ENCODE results near the gene SRSF2.
"Not testable (repeated sequence)": the region's sequence is repeated elsewhere in the genome, so short reads cannot be mapped to it uniquely, and the experiment has no call there.

SRSF2 gene, protein sequence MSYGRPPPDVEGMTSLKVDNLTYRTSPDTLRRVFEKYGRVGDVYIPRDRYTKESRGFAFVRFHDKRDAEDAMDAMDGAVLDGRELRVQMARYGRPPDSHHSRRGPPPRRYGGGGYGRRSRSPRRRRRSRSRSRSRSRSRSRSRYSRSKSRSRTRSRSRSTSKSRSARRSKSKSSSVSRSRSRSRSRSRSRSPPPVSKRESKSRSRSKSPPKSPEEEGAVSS

DNA sequence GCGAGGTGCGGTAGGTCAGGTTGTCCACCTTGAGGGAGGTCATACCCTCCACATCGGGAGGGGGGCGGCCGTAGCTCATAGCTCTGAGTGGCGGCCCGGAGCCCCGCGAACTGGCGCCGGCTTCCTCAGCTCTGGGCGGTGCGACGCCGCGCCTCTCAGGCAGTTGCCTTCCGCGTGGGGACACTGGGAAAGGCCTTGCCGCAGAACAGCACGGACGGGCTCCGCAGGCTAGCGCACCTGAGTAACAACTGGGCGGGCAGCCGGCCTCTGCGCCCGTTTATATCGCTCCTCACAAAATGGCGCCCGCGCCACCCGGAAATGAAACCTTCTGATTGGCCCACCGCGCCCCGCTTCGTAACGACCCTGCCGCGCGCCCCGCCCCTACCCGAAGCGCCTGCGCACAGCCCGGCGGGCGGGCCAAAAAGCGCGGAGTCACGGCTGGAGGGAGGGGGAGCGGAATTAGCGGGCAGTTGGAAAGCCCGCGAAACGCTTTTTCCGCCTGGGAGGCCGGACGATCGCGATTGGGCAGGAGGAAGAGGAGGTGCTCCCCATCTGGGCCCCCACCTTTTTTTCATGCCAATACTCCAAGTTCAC lies at the start of gene SRSF2:
Gene SRSF2 (minus strand): TSS at position 250 of the 594 bp plus-strand sequence. CDS start 171 bp downstream, at position 79.
- DNase-seq, result peak; percentile 98

DNA sequence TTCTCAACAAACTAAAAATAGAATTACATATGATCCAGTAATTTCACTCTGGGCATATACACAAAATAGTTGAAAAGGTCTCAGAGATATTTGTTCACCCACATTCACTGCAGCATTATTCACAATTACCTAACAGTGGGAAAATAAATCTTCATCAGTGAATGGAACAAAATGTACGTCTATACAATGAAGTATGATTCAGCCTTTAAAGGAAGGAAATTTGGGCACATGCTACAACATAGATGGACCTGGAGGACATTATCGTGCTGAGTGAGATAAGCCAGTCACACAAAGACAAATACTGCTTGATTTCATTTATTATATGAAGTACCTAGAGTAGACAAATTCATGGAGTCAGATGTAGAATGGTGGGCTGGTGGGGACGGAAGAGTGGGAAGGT lies 47.8 kb upstream of the SRSF2 start:
- DNase-seq, result no peak

DNA sequence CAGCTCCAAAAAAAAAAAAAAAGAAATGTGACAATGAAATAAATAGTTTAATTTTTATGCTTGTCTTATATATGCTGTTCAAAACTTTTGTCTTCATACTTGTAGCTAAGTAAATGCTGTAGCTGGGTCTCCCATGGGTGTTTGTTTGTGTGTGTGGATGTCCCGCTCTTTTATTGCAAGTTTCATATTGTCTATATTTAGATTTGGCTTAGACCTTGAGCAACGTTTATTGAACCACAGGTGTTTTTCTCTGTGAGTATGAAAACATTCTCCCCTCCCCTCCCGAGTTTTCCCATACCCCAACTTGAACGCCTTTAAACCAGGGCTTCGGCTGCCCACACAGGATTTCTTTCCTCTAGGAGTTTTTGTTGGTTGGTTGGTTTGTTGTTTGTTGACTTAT lies 46.0 kb upstream of the SRSF2 start:
- no peak for DNase-seq

DNA sequence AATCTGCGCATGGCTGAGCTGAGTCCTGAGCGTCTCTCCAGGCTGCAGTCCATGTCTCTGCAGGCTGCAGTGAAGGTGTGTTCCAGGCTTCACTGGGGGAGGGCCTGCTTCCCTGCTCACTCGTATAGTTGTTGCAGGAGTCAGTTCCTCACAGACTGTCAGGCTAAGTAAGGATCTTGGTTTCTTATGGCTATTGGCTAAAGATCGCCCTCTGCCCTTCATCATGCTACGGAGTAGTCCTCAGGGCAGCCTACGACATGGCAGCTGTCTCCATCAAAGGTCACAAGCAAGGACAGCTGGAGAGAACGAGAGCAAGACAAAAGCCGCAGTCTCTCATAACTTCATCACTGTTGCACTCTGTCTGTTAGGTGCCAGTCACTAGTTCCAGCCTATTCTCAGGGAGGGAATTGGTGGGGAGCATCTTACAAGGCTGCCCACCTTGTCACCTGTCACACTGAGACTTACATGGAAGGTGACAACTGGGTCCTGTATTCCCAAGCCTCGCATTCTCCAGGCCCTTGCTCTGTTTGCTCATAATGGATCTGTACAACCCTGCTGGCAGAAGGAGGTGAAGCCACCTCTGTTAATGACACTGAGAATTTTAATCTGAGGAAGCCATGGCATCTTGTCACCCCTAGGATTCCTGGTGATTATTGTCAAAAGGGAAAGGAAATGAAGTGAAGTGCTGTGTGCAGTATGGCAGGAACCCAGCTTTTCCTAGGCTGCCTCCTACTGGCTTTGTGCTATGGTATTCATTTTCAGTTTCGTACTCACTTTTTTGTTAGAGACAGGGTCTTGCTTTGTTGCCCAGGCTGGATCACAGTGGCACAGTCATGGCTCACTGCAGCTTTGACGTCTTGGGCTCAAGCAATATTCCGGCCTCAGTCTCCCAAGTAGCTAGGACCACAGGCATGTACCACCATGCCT lies 44.2 kb upstream of the SRSF2 start:
- no peak for DNase-seq

DNA sequence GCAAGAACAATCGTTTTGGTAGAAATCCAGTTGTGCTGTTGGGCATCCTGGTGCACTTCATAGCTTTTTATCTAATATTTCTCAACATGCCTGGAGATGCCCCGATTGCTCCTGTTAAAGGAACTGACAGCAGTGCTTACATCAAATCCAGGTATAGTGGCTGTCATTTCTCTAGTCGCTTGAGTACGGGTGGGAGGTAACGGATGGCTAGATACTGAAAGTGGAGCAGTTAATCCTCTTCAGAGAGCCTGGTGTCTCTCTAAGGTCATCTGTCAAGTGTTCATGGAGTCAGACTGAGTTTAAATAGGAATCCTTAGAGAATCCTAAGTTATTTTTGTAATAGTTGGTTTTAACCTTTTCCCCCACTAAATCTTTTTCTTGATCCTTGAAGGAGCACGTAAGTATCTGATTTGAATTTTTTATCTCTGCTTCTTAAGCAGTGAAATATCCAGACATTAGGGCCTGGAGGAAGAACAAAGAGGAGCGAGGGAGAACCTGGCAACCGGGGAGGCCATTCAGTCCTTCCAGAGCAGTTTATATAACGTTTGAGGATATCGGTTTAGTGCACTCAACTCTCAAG lies 38.0 kb upstream of the SRSF2 start:
- no peak for DNase-seq

DNA sequence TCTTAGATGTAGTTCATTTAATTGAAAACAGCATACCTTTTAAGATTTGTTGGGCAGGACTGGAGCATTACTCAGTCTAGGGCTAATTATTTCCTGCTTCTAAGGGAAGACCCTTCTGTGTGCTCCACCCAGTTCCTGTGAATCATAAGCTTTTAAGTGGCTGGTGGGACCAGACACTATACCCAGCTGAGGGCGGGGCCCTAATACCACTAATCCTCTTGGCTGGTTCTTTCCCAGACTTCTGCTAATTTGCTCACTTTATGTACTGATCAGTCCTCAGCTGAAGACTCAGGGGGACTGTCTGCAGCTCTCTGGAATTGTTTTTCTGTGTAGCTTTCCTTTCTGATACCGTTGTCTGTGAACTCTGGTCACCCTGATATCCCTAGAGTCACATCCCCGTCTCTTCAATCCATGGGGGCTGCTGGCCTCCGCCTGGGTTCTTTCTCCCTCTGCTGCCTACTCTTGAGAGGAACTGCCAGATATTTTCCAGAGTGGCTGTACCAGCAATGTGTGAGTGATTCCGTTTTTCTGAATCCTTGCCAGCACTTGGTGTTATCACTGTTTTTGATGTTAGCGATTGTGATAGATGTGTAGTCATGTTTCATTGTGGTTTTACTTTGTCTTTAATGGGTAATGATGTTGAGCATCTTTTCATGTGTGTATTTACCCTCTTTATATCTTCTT lies 35.9 kb upstream of the SRSF2 start:
- DNase-seq, result peak; percentile 31 to 57

DNA sequence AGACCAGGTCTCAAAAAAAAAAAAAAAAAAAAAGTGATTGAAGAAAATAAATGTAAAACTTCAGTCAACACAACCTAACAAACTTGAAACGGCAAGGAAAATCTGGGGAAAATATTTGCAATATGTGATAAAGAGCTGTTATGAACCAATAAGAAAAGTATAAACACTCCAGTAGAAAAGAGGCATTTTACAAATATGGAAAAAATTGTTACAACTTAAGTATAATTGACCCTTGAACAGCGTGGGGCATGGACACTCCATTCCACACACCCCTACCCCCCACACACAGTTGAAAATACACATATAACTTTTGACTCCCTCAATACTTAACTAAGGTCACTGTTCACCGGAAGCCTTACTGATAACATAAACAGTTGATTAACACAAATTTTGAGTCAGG lies 21.4 kb upstream of the SRSF2 start:
- DNase-seq, result no peak

DNA sequence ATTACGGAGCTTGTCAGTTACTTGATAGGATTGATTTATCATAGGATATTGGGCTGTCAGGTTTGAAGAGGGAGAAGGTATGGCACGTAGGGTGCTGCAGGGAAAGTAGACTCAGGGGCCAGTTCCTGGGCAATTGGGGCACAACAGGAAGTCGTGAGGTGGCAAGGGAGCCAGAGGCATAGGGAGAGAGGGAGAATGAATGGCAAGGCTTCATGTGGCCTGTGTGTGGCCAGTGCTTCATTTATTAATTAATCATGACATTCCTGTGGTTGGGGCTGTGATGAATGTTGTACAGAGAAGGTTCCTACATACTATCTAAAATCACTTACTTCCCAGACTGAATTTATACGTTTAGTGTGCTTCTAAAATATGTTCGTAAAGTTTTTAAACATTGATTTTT lies 20.1 kb upstream of the SRSF2 start:
- DNase-seq, result no peak

DNA sequence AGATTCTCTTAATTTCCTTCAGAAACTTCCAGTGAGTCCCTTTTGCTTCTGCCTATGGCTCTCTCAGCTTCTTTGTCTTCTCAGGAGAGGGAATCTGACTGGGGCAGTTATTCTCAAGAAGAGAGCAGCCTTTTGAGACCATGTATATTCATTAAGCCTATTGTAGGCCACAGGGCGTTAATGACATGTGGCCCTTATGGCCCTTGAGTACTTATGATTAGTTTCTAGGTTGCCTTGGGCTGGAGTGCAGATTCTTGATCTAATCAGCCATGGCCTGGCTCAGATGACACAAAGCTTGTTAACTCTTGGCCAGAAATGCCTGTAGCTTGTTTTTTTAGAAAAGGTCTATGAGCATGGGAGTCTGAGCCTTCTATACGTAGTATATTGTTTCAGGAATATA lies 18.2 kb upstream of the SRSF2 start:
- no peak for DNase-seq

DNA sequence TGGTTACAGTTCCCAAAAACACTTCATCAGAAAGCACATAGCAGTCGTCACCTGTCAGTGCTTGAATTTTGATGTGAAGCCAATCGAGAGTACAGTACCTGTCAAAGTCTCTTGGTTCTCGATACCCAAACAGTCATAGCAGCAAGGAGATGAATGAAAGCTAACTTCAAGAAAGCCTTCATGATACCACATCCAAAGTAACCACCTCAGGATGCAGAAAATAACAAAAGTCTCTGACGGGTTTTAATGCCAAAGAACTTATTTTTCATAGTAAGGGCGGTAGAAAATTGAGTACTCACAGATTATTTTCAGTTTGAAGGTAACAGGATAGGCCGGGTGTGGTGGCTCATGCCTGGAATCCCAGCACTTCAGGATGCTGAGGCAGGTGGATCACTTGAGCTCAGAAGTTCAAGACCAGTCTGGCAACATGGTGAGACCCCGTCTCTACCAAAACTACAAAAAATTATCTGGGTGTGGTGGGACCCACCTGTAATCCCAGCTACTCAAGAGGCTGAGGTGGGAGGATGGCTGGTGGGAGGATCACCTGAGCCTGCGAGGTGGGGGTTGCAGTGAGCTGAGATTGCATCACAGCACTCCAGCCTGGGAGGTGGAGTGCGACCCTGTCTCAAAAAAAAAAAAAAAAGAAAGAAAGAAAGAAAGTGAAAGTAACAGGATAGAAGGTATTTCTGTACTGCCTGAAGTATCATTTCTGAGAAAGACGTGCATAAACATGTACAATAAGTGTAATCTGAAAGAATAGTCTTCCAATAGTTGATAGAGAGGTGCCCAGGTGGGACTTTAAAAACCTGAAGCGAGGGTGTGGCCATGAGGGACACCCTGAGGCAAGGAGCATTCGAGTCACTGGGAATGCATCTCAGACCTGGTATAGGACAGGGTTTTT lies 16.2 kb upstream of the SRSF2 start:
- no peak for DNase-seq

DNA sequence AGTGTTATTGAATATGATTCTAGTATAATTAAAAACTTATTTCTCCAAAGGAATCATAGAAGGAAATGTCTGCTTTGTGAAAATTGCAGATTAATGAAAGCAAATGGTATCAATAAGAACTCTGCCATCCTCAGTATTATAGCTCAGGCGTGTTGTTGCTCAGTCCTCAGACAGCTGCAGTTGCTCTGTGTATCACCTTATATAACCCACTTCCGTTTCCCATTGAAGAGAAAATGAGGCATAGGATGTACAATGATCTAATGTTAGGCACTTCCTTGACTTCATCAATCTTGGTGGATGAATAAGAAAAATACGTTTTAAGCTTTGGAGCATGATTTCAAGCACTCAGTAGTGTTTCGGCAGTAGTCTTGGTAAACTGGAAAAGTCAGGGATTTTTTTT lies 14.9 kb upstream of the SRSF2 start:
- no peak for DNase-seq

DNA sequence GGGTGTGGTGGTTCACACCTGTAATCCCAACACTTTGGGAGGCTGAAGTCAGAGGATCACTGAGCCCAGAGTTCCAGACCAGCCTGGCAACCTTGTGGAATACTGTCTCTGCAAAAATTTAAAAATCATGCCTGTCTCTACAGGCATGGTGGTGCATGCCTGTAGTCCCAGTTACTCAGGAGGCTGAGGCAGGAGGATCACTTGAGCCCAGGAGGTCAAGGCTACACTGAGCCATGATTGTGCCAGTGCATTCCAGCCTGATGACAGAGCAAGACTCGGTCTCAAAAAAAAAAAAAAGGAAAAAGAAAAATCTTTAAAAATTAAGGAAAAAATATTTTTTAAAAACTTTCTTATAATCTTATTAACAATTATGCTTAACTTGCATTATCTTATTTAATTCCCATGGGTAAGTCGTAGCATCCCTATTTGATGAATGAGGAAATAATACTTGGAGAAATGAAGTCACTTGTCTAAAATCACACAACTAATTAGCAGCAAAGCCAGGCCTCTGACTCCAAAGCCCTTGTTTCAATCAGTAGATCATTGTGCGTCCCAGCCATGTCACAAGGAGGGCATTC lies 14.4 kb upstream of the SRSF2 start:
- DNase-seq, result no peak

DNA sequence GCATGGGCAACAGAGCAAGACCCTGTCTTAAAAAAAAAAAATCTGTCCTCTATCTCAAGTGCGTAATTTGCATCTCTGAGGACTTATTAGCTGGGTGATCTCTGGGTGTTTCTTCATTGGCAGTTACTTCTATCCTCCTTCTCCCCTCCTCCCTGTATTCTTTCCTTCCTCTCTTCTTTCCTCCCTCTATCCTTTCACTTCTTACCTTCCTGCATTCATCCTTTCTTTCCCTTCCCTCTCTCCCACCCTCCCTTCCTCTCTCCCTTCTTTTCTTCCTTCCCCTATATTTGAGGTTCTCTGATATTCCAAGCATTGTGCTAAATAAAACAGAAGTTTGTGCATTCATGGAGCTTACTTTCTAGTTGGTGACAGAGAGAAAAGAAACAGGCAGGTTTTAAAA lies 11.5 kb upstream of the SRSF2 start:
- no peak for DNase-seq

DNA sequence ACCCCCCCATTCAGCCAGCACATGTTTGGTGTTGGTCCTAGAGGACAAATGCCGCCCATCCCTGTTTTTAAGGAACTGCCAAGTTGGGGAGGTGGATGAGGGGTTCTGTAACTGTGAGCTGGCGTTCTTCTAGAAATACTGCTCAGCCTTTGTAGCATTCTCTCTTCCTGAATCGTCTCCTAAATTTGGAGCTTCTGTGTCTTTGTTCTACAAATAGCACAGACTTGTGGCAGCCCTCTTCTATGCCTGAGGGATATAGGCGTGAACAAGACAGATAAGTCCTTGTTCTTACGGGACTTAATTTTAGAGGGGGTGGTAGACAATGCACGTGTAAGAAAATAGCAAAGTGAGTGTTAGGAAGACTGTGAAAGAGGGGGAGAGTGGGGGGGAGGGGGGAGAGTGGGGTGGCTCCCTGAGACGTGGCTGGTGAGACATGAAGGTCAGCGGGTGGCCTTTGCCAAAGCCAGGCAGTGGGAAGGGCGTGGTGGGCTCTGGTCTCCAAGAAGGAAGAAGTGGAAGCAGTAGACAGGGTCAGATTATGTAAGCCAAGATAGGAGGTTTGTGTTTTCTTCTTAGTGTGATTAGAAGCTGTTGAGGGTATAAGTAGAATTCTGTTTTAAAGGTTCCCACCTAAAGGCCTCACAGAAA lies 10.7 kb upstream of the SRSF2 start:
- DNase-seq, result no peak

DNA sequence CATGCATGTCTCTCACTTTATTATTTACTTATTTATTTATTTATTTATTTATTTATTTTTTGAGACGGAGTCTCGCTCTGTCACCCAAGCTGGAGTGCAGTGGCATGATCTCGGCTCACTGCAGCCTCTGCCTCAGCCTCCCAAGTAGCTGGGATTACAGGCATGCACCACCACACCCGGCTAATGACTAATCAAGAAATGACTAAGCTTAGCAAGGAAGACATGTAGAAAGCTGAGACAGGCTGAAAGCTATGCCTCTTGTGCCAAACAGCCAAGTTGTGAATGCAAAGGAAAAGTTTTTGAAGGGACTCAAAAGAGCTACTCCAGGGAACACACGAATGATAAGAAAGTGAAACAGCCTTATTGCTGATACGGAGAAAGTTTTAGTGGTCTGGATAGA lies 8.7 kb upstream of the SRSF2 start:
- not testable (repeated sequence) for DNase-seq

DNA sequence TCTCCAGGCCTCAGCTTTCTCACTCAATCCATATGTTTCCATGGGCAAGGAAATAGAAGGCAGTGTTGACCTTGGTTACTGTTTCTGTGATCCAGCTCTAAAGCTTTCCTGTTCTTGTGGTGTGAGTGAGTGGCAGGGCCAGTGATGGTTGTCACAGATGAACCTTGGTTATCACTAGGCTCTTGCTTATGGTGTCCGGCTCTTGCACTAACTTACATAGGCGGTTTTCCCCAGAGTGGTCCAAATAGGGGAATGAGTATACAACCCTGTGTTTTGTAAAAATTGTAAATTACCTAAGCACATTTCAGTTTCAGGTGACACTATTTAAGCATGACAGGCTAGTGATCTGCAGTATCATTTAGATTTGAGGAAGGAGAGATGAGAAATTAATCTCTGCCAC lies 7.6 kb upstream of the SRSF2 start:
- DNase-seq, result no peak

DNA sequence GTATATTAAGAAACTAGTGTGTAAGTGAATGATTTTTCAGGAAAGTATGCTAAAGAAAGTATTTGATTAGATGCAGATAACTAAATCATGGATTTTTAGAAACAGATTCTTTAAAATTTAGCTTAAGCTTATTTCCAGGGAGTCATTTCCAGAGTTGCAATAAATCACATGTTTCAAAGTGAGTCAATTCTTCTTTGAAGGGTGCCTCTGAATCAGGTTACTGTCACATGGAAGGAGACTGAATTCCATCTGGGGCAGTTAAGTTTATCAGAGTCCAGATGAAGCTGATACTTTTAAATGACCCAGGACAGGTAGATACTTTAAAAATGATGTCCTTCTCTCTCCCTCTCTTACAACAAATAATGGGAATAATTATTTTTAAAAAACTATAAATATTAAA lies 5.8 kb upstream of the SRSF2 start:
- DNase-seq, result no peak

DNA sequence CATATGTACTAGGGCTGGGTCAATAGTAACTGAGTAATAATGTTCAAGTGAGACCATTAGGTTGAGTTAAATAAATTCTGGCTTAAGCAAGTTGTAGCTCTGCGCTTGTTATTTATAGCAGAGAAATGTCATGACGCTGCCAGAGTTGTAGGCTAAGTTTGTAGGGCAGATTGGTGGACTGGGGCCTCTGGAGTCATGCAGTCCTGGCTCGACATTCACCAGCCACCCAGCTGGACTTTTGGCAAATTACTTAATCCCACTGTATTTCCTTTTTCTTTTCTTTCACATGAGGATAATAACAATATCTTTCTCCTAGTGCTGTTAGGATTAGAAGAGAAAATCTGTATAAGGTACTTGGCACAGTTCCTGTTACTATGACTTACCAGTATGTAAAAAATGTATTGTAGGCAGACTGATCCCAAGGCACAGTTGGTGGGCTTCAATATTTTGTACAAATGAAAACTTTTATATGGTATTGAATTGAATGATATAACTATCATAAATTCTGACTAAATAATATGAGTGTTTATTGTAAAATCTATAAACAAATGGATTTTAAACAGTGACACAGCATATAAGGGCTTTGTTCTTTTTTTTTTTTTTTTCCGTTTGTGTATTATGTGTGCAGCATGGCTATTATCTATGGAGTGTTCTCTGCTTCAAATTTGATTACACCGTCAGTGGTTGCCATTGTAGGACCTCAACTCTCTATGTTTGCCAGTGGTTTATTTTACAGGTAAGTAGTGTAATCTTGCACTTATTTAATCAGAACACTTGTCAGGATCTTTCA lies 3.4 kb upstream of the SRSF2 start:
- no peak for DNase-seq

DNA sequence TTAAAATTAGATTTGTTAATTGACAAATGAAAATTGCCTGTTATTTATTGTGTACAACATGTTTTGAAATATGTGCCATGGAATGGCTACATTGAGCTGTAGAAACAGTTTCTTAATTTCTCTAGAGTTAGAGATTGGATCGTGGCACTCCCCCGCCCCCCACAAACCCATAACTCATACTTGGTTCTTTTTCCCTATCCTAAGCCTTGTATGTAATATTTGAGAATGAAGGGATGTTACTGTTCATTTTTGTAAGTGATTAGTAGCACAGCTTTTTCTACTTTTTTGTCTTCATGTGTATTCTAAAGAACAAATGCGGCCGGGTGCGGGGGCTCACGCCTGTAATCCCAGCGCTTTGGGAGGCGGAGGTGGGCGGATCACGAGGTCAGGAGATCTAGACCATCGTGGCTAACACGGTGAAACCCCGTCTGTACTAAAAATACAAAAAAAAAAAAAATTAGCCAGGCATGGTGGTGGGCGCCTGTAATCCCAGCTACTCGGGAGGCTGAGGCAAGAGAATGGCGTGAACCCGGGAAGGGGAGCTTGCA lies 2.5 kb upstream of the SRSF2 start:
- not testable (repeated sequence) for DNase-seq

DNA sequence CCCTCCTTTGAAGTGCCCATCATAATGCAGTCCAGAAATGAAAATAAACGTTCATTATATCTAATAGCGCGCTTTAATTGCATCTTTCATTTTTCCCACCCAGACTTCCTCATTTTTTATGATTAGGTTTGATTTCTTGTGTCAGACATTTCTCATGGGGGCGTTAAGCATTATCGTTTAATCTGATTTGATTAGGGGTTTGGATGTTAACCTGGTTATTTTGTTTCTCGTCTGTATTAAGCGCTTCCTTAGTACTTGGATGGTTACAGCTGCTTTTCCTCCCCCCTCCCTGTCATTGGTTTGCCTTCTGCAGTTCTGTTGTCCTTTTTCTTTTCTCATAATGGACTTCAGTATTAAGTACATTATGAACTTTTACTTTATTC lies 1.3 kb upstream of the SRSF2 start:
- DNase-seq, result no peak
